HG03342 (cell line): ENCODE data around the gene COL1A1.

Experiments
- ATAC-seq: cut with Tn5 transposase; IDR thresholded peaks from one replicate; pipeline ENCODE4 v1.9.1; 2021; ENCODE audit warnings: mild to moderate bottlenecking, moderate library complexity; ENCODE audit not compliant: unreplicated experiment

The COL1A1 gene

DNA sequence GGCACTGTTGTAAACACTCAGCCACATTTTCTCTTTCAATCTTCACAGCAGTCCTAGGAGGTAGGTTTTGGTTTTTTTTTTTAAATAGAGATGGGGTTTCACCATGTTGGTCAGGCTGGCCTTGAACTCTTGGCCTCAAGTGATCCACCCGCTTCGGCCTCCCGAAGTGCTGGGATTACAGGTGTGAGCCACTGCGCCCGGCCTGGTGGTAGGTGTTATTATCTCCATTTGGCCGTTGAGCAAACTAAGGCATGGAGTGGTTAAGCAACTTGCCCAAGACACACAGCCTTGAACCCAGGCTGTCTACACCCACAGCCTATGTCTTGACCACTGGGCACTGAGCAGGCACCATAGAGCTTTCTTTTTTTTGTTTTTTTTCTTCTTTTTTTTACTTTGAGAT is 27.0 kb downstream of the COL1A1 start:
- ATAC-seq = no peak

DNA sequence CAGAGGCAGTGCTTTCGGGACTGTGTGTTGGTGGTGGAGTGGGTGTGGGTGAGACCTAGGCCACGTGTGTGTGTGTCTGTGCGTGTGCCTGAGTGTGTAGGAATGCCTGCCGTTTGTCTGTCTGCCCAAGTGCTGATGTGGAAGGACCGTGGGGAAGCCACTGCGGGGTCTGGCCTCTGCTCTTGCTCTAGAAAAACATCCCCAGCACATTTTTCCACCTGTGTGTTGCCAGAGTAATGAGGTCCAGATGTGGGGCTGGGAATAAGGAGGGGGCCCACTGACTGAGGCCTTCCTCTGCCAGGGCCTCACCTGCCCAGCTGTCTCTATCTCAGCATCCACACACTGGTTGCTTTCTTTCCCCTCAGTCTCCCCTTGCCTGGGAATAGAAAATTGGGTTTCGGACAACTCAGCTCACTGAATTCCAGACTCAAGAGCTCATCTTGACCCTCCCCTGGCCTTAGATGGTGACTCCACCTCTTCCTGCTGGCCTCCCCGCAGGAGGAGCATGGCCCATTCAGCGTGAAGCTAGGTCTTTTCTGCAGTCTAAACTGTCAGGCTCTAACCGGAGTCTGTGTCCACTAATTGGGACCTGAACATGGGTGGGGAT is 28.0 kb downstream of the COL1A1 start:
- no peak for ATAC-seq

DNA sequence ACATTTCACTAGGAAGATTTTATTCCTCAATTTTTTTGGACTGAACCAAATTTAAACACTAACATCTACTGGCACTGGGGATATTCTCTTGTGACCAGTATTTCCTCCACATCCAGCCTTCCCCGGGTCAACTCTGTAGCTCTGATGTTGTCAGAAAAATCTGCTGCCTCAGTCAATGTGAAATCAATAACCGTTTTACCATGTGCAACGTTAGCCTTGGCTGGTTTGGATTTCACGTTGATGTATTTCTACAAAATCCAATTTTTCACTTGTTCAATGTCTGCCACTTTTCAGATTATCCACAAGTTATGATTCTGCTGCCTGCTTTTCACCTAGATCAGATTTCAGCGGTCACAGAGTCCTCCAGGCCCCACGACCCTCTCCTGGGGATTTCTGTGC is 28.5 kb downstream of the COL1A1 start:
- no peak for ATAC-seq

DNA sequence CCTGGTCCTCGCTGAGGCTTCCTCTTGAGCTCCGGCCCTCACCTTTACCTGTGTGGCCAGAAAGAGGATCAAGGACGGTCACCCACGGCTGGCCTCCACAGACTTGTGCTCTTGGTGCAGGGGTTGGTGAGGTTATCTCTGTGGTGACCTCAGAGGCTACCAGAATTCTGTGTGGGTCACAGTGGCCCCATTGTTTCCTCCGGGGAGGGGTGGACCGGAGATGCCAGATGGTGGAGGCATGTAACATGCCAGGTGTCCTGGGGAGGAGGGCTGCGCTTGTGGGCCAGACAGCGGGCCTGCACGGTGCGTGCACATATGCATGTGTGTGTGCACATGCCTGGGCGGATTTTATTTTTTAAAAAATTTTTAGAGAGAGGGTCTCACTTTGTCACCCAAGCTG is 29.3 kb downstream of the COL1A1 start:
- ATAC-seq = no peak

DNA sequence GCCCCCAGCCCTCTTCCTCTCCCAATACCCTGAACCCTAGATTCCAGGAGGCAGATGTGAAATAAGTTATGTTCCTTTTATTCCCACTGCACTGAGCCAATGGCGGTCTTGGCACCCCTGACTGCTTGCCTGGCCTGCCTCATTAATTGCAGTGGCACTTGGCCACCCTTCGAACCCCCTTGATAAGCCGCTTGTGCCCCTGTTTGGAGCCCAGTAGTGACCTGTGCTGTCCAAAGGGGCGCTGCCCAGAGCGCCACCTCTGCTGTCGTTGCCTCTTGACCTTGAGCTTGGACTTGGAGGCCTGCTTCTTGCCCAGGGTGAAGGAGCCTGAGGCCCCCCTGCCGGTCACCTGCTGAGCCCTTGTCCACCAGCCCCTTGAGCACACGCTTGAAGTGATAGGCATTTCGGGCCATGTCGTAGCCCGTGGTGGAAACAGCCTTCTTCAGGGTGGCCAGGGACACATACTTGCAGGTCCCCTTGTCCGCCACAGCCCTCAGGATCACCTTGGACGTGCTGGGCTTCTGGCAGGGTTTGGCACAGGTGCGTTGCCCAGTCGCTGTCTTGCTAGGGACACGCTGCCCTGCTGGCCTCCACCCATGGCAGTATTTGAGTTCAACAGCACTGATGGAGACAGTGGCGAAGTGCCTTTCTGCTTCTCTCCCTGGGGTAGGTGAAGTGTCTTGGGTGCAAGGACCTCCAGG is 29.9 kb downstream of the COL1A1 start:
- ATAC-seq = no peak

DNA sequence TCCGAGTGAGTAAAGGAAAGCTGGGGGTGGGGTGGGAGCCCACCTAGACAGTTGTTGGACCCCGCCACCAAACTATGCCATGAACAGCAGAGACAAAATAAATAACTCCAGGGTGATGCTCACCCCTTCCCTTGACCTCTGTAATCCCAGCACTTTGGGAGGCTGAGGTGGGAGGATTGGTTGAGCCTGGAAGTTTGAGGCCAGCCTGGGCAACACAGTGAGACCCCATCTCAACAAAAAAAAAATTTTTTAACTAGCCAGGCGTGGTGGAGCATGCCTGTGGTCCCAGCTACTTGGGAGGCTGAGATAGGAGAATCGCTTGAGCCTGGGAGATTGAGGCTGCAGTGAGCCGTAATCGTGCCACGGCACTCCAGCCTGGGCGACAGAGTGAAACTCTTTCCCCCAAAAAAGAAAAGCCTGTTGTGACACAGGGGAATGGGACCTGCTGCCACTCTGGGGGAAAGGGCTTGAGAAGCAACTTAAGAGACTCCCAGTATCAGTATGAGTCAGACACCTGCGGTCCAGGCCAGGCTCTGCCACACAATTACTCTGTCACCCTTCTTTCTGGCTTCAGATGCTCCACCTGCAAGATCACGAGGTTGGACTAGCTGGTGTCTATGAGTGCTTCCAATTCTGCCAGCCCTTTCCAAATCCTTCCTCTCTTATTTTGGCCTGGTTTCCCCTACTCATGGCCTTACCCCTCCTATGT is 30.6 kb downstream of the COL1A1 start:
- peak; percentile 64 for ATAC-seq

DNA sequence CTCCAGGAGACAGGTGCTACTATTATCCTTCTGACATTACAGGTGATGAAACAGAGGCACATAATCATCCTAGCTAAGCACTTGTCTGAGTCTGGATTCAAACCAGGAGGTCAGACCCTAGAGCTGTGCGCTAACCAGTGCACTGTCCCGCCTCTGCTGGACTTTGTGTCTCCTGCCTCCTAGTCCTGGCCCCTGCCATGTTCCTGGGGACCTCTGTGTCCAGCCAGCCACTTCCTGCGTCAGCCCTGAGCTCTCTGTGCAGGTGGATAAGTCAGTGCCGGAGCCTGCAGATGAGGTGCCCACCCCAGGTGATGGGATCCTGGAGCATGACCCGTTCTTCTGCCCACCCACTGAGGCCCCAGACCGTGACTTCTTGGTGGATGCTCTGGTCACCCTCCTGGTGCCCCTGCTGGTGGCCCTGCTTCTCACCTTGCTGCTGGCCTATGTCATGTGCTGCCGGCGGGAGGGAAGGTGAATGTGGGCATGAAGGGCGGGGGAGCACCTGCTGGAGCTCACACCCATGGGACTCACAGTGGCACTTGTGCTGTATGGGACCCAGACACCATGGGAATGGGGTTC is 31.5 kb downstream of the COL1A1 start:
- ATAC-seq = no peak

DNA sequence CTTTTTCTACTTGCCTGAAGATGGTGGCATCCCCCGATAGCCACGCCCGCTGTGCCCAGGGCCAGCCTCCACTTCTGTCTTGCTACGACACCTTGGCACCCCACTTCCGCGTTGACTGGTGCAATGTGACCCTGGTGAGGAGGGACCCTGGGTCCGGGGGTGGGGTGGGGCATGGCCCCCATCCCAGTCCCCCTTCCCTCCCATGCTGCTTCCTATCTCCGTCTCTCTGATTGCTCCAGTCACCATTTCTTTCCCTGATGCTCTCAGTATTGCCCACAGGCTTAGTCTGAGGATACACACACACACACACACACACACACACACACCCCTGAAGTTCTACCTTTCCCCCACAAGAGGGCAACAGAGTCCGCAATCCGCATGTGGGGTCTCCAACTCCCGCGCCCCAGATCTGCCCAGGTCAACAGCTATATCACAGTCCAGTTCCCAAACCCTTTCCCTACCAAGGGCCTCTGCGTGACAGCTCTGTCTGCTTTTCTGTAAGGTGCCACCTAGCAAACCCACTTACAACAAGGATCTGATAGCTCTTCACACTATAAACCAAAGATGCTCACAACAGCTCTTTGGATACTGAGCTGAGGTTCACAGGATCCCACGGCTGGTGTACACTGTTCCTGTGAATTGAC is 32.2 kb downstream of the COL1A1 start:
- no peak for ATAC-seq

DNA sequence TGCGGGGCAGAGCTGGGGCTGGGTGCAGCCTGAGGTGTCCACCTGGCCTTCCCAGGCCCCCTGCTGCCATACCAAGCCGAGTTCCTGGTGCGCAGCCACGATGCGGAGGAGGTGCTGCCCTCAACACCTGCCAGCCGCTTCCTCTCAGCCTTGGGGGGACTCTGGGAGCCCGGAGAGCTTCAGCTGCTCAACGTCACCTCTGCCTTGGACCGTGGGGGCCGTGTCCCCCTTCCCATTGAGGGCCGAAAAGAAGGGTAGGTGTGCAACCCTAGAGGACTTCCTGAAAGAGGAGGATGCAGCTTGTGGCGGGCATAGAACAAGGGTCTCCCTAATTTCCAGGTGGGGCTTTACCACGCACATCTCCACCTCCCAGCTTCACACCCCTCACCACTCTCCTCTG is 33.1 kb downstream of the COL1A1 start:
- no peak for ATAC-seq

DNA sequence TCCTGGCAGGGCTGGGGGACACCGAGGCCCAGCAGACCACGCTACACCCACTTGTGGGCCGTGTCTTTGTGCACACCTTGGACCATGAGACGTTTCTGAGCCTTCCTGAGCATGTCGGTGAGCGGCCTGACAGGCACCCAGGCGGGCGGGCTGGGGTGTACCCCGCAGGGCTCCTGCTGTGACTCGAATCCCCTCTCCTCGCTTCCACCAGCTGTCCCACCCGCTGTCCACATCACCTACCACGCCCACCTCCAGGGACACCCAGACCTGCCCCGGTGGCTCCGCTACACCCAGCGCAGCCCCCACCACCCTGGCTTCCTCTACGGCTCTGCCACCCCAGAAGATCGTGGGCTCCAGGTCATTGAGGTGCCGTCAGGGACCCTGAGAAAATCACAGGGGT is 34.1 kb downstream of the COL1A1 start:
- ATAC-seq = no peak

DNA sequence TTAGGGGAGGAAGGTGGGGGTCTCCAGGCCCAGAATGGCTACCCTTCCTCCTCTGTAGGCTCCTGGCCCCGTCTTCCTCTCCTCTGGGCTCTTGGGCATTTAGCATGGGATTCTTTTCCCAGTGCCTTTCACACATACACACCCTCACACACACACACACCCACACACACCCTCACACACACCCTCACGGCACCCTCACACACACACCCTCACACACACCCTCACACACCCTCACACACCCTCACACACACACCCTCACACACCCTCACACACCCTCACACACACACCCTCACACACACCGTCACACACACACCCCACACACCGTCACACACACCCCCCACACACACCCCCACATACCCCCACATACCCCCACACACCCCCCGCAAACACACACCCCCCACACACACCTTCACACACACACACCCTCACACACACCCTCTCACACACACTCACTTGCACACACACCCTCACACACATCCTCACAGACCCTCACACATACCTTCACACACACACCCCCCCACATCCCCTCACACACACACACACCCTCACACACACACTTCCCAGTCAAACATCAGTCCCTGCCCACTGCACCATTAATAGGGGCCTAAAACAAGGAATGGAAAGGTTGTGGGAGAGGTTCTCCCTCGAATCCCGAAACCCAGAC is 34.8 kb downstream of the COL1A1 start:
- no peak for ATAC-seq

DNA sequence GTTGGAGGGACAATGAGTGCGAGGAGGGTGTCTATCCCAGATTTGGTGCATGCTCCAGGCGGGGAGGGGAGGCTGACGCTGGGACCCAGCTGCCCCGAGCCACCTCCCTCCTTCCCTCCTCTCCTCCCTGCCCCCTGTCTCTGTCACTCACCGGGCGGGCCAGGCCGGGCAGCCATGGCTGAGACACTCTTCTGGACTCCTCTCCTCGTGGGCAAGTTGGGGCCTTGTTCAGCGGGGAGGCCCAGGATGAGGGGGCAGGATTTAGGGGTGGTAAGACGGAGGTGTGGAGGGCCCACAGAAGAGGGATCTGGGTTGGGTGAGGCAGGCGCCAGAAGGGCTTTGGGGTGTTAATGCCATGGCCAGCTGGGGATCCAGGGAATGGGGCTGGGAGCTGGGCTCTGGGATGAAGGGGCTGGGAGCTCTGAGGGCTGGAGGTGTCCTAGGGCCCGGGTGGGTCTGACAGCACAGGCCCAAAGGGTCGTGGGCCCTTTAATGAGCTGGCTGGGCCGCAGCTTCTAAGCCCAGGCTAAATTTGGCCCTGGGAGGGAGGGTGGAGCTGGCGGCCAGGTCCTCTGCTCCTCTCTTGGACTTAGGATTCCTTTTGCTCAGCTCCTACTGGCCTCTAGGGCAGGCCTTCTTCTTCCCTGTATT is 35.4 kb downstream of the COL1A1 start, which contains the start of gene SGCA:
SGCA (plus strand) TSS at position 139 of the 651 bp plus-strand sequence; CDS start at position 175, 36 bp downstream.
- ATAC-seq = no peak

DNA sequence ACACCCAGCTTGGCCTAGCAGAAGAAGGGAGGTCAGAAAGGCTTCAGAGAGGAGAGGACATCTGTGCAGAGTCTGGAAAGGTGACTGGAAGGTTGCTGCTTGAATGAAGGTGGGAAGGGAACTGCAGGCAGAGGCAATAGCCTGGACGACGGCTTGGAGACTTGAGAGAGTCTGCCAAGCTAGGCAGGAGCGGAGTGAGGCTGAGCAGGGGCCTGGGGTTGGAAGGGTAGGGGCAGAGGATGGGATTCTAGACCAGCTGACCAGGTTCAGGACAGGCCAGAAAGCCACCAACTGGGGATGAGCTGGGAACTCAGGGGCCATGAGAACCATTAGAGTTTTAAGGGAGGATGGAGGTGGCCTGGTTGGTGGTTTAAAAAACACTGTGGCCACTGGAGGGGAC is 36.0 kb downstream of the COL1A1 start:
- ATAC-seq = no peak

DNA sequence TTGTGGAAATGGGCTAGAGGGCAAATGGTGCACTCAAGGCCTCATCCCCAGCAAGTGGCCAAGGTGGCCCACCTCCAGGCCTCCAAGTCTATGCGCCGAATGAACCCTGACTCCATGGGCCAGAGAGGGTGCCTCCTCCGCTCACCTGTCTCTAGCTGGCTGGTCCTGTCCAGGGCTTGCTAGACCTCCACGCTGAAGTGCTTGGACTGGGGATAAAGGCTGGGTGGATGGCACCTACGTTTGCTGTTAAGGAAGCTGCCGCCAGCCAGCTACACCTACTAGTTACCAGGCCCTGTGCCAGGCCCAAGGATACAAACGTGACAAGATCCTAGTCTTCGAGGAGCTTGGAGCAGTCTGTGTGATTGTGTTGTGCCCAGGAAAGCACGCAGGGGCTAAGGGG is 36.4 kb downstream of the COL1A1 start:
- ATAC-seq = no peak

DNA sequence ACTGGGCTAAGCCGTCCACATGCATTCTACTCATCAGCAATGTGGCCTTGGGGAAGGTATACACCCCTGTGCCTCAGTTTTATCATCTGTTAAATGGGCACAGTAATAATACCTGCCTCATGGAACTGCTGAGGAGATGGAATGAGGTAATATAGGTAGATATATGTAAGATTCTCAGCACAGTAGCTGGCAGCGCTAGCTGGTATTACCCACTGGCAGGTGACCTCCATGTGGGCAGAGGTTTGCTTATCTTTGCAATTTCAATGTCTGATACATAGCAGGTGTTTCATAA is 36.8 kb downstream of the COL1A1 start:
- no peak for ATAC-seq

DNA sequence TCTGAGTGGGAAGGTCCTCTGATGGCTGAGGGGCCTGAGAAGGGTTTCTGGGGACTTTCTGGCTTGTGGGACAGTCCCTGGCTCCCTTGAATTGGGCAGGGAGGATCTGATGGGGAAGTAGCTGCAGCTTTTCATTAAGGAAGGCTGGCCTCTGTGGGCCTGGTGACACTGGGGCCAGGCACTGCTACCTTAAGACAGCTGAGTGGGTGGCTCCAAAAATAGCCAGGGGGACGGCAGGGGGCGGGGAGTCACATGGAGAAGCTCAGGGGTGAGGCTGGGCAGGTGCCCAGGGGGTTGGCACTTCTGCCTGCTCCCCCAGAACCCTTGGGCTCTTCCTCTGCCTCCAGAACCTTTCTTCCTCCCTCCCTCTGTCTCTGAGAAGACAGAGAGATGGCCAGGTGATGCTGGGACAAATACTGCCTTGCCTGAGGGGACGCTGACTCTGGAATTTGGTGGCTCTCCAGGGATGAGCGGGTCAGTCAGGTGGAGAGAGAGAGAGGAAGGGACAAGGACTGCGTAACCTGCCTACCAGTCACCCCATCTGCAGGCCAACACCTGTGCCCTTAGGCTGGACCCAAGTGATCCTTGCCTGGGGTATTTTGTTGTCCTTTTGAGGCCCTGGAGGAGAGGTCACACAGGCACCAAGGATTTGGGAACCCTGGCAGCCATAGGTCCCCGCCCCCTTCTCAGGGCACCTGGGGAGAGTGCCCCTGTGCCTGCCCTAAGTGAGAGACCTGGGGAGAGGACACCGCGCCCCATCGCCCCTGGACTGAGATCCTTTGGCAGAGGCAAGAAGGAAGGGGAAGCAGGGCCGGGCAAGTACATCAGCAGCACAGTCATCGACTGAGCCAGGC is 37.4 kb downstream of the COL1A1 start:
- no peak for ATAC-seq

DNA sequence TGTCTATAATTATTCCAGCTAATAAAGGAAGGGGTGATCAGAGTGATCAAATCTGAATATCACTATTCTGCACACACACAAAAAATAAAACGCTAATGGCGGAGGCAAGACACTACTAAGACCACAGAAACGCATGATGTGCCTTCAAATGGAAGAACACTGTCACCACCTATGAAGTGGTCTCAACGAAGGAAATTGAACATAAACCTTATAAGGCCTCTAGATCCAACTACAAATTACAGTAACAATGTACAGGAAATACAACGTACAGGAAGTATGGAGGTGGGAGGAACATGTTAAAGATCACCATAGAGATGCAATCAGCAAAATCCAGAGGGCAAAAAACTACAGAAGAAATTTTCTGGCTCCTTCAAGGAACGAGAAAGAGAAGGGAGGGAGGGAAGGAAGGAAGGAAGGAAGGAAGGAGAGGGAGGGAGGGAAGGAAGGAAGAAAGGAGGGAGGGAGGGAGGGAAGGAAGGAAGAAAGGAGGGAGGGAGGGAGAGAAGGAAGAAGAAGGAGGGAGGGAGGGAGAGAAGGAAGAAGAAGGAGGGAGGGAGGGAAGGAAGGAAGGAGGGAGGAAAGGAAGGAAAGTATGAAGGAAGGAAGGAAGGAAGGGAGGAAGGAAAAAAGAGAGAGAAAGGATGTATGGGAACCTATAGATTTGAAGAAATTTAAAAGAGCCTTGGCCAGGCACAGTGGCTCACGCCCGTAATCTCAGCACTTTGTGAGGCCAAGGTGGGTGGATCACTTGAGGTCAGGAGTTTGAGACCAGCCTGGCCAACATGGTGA is 38.8 kb downstream of the COL1A1 start:
- ATAC-seq = no peak

DNA sequence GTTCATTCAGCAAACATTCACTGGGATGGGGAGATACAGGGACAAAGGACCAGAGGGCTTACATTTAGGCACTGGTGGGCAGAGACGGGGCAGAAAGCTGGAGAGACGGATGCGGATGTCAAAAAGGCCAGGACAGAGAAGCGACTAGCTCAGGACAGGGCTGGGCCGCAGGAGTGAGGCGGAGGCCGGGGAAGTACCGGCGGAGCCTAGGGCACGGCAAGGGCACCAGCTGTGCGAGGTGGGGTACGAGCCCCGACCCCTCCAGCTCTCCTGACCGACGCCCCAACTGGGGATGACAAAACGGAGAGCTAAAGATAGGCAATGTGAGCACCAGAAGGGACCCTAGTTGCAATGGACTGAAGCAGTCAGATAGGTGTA is 39.5 kb downstream of the COL1A1 start:
- no peak for ATAC-seq
